ENCODE measurements around the gene CALN1. TPM values are rescaled to one million over a fixed set of nuclear protein-coding genes. Genes with fewer than 3 reads are reported as not detected.

The CALN1 gene
- polyA plus RNA-seq, 6 donors from 2014 or later, result not detected

- ATAC-seq (ENCODE audit: low read depth in 2 of 2) (no peak), DNase-seq (no peak)
- peaks cover 3 to 12% of the 10 kb centered on the region in 2 donors for H3K36me3 Mint-ChIP-seq
- H3K4me1 Mint-ChIP-seq, result no peaks in the 10 kb centered on the region
- H3K27ac Mint-ChIP-seq, result peak overlapping the region in 1 of 6 donors; percentile 33
- no peak overlapping the region for H3K4me3 Mint-ChIP-seq
- H3K27me3 Mint-ChIP-seq, result no peaks in the 10 kb centered on the region
- peaks cover 11 to 46% (median 19%) of the 10 kb centered on the region in 7 donors for H3K9me3 Mint-ChIP-seq
Measured at GRCh38 chr7:71787513-71787912, 624.6 kb downstream of the CALN1 start.

- Mint-ChIP-seq H3K27ac (no peak overlapping the region), H3K4me1 (no peaks in the 10 kb centered on the region), H3K9me3 (peaks cover 8 to 27% (median 16%) of the 10 kb centered on the region in 7 donors), H3K27me3 (no peaks in the 10 kb centered on the region), H3K36me3 (peaks cover 0 to 10% of the 10 kb centered on the region in 2 donors), H3K4me3 (no peak overlapping the region)
- no peak for ATAC-seq (ENCODE audit: low read depth in 2 of 2)
- DNase-seq, result no peak
Measured at GRCh38 chr7:71785216-71785615, 626.9 kb downstream of the CALN1 start.

- no peaks in the 10 kb centered on the region for H3K4me1 Mint-ChIP-seq
- no peak overlapping the region for H3K27ac Mint-ChIP-seq
- ATAC-seq (ENCODE audit: low read depth in 2 of 2), result no peak
- no peak overlapping the region for H3K4me3 Mint-ChIP-seq
- peaks cover 0 to 8% of the 10 kb centered on the region in 2 donors for H3K36me3 Mint-ChIP-seq
- H3K9me3 Mint-ChIP-seq, result peaks cover 4 to 26% (median 14%) of the 10 kb centered on the region in 7 donors
- no peak for DNase-seq
- H3K27me3 Mint-ChIP-seq, result no peaks in the 10 kb centered on the region
Measured at GRCh38 chr7:71784781-71785180, 627.4 kb downstream of the CALN1 start.

DNA sequence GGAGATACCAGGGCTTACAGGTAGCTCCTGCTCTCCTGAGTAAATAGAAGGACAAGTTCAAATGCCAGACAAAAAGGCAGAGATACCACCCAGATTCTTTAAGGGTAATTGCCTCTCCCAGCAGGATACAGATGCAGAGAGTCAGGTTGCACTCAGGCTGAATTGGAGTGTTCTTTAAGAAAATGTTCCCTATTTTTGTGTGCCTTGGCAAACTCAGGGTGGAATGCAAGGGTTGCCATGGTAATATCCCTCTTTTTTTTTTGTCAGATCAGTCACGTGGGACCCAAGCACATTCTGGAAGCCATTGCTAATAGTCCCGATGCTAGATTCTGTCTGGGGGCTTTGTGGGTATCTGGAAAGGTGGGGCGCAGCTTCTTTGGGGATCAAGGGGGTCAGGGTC, 628.0 kb downstream of the CALN1 start:
- Mint-ChIP-seq H3K9me3 (peaks cover 4 to 26% (median 12%) of the 10 kb centered on the region in 7 donors), H3K4me1 (no peaks in the 10 kb centered on the region), H3K27ac (no peak overlapping the region), H3K36me3 (peaks cover 0 to 8% of the 10 kb centered on the region in 2 donors), H3K4me3 (no peak overlapping the region), H3K27me3 (no peaks in the 10 kb centered on the region)
- ATAC-seq (ENCODE audit: low read depth in 2 of 2) (no peak), DNase-seq (no peak)

- H3K9me3 Mint-ChIP-seq, result peaks cover 4 to 26% (median 12%) of the 10 kb centered on the region in 7 donors
- H3K36me3 Mint-ChIP-seq, result peaks cover 0 to 8% of the 10 kb centered on the region in 2 donors
- no peak overlapping the region for H3K4me3 Mint-ChIP-seq
- H3K27me3 Mint-ChIP-seq, result no peaks in the 10 kb centered on the region
- H3K27ac Mint-ChIP-seq, result no peak overlapping the region
- DNase-seq, result no peak
- ATAC-seq (ENCODE audit: low read depth in 2 of 2), result no peak
- H3K4me1 Mint-ChIP-seq, result no peaks in the 10 kb centered on the region
Measured at GRCh38 chr7:71783779-71784178, 628.4 kb downstream of the CALN1 start.

DNA sequence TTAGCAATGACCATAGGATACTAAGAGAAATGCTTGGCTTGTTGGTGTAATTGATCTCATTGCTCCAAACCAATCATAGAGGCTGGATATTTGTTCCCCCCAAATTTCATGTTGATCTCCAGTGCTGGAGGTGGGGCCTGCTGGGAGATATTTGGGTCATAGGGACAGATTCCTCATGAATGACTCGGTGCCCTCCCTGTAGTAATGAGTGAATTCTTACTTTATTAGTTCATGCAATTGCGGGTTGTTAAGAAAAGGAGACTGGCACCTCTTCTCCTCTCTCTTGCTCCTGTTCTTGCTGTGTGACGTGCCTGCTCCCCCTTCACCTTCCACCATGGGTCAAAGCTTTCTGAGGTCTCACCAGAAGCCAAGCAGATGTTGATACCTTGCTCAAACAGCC, 630.1 kb downstream of the CALN1 start:
- ATAC-seq (ENCODE audit: low read depth in 2 of 2) (no peak), DNase-seq (no peak)
- Mint-ChIP-seq H3K9me3 (peaks cover 0 to 18% (median 6%) of the 10 kb centered on the region in 7 donors), H3K27me3 (no peaks in the 10 kb centered on the region), H3K27ac (no peak overlapping the region), H3K36me3 (no peaks in the 10 kb centered on the region), H3K4me1 (no peaks in the 10 kb centered on the region), H3K4me3 (no peak overlapping the region)

GRCh38 chr7:71780282-71780681, 631.9 kb downstream of the CALN1 start:
- Mint-ChIP-seq H3K4me3 (no peak overlapping the region), H3K9me3 (peaks cover 0 to 10% (median 0%) of the 10 kb centered on the region in 7 donors), H3K4me1 (no peaks in the 10 kb centered on the region), H3K27ac (no peak overlapping the region), H3K36me3 (no peaks in the 10 kb centered on the region), H3K27me3 (no peaks in the 10 kb centered on the region)
- no peak for ATAC-seq (ENCODE audit: low read depth in 2 of 2)
- DNase-seq, result no peak

GRCh38 chr7:71777278-71777677, 634.9 kb downstream of the CALN1 start:
- ATAC-seq (ENCODE audit: low read depth in 2 of 2) (no peak), DNase-seq (no peak)
- Mint-ChIP-seq H3K4me3 (no peak overlapping the region), H3K4me1 (no peaks in the 10 kb centered on the region), H3K9me3 (peaks cover 0 to 7% (median 0%) of the 10 kb centered on the region in 7 donors), H3K27me3 (no peaks in the 10 kb centered on the region), H3K27ac (no peak overlapping the region), H3K36me3 (no peaks in the 10 kb centered on the region)

- Mint-ChIP-seq H3K4me1 (no peaks in the 10 kb centered on the region), H3K4me3 (no peak overlapping the region), H3K27ac (no peak overlapping the region), H3K27me3 (no peaks in the 10 kb centered on the region), H3K9me3 (peaks cover 0 to 7% (median 0%) of the 10 kb centered on the region in 7 donors), H3K36me3 (no peaks in the 10 kb centered on the region)
- ATAC-seq (ENCODE audit: low read depth in 2 of 2), result no peak
- DNase-seq, result no peak
Measured at GRCh38 chr7:71776726-71777125, 635.4 kb downstream of the CALN1 start.

GRCh38 chr7:71775648-71776047, 636.5 kb downstream of the CALN1 start:
- H3K4me3 Mint-ChIP-seq, result no peak overlapping the region
- H3K4me1 Mint-ChIP-seq, result no peaks in the 10 kb centered on the region
- H3K9me3 Mint-ChIP-seq, result peaks cover 0 to 7% (median 0%) of the 10 kb centered on the region in 7 donors
- no peaks in the 10 kb centered on the region for H3K27me3 Mint-ChIP-seq
- no peak overlapping the region for H3K27ac Mint-ChIP-seq
- DNase-seq (no peak), ATAC-seq (ENCODE audit: low read depth in 2 of 2) (no peak)
- H3K36me3 Mint-ChIP-seq, result no peaks in the 10 kb centered on the region

GRCh38 chr7:71772779-71773178, 639.4 kb downstream of the CALN1 start:
- H3K4me1 Mint-ChIP-seq, result no peaks in the 10 kb centered on the region

DNA sequence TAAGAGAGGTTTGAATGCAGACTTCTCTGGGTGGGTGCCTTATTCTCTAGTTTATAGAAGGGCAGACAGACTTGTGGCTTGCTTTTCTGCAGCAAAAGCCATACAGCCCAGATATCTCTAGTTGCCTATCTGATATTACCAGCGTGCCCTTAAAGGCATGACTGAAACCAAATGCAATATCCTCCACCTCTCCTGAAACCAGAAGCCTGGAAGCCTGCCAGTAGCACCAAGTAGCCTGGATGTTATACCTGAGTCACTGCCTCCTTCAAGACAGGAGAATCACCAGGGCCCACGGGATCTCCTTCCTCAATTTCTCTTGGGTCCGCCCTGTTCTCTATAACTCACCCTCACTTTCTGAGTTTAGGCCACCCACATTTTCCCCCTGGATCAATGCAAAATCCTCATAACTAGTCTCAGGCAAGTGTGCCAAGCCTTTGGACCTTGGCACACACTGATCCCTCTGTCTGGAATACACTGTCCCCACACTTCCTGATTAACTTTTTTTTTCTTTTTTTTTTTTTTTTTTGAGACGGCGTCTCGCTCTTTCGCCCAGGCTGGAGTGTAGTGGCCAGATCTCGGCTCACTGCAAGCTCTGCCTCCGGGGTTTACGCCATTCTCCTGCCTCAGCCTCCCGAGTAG, 641.8 kb downstream of the CALN1 start:
- ATAC-seq (ENCODE audit: low read depth in 2 of 2) (no peak), DNase-seq (no peak)
- no peaks in the 10 kb centered on the region for H3K27me3 Mint-ChIP-seq
- H3K4me1 Mint-ChIP-seq, result no peaks in the 10 kb centered on the region
- no peak overlapping the region for H3K27ac Mint-ChIP-seq
- H3K36me3 Mint-ChIP-seq, result no peaks in the 10 kb centered on the region
- no peak overlapping the region for H3K4me3 Mint-ChIP-seq
- H3K9me3 Mint-ChIP-seq, result peaks cover 0 to 14% (median 0%) of the 10 kb centered on the region in 7 donors

More at GRCh38 chr7:71772779-71773178, 639.4 kb downstream of the CALN1 start:
- DNase-seq (no peak), ATAC-seq (ENCODE audit: low read depth in 2 of 2) (no peak)
- H3K27ac Mint-ChIP-seq, result no peak overlapping the region
- H3K27me3 Mint-ChIP-seq, result no peaks in the 10 kb centered on the region
- peaks cover 0 to 12% (median 0%) of the 10 kb centered on the region in 7 donors for H3K9me3 Mint-ChIP-seq
- no peaks in the 10 kb centered on the region for H3K36me3 Mint-ChIP-seq
- no peak overlapping the region for H3K4me3 Mint-ChIP-seq

DNA sequence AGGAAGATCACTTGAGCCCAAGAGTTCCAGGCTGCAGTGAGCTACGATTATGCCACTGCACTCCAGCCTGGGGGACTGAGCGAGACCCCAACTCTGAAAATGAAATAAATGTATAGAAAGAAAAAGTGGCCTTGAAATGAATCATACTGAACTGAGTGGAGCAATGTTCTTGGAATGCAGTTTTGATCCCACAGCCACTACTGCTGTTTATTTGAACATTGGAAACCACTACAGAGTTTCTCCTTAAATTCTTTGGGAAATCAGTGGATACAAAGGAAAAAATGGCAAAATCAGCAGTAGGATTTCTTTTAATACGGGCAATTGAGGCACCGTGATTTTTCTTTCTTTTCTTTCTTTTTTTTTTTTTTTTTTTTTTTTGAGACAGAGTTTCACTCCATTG, 642.8 kb downstream of the CALN1 start:
- DNase-seq (no peak), ATAC-seq (ENCODE audit: low read depth in 2 of 2) (no peak)
- H3K4me3 Mint-ChIP-seq, result no peak overlapping the region
- H3K27ac Mint-ChIP-seq, result no peak overlapping the region
- H3K9me3 Mint-ChIP-seq, result peaks cover 0 to 21% (median 0%) of the 10 kb centered on the region in 7 donors
- H3K4me1 Mint-ChIP-seq, result no peaks in the 10 kb centered on the region
- no peaks in the 10 kb centered on the region for H3K27me3 Mint-ChIP-seq
- no peaks in the 10 kb centered on the region for H3K36me3 Mint-ChIP-seq

DNA sequence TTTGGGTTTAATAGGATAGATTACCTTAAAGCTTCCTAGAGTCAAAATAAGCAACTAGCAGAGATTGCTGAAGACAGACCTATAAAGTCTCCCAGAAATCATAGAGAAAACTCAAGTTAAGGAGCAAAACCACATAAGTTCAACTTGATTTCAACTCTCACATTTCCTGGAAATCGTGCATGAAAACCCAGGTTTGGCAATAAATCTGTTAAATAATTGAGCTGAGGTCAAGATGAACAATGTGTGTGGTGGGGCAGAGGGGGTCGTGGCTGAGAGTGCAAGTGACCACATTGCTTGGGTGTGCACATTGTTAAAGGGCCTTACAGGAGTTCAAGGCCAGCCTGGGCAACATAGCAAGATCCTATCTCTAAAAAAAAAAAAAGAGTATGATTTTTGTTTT, 643.7 kb downstream of the CALN1 start:
- no peaks in the 10 kb centered on the region for H3K36me3 Mint-ChIP-seq
- H3K27me3 Mint-ChIP-seq, result no peaks in the 10 kb centered on the region
- no peak overlapping the region for H3K27ac Mint-ChIP-seq
- no peak for ATAC-seq (ENCODE audit: low read depth in 2 of 2)
- H3K4me1 Mint-ChIP-seq, result no peaks in the 10 kb centered on the region
- no peak for DNase-seq
- H3K9me3 Mint-ChIP-seq, result peaks cover 0 to 30% (median 3%) of the 10 kb centered on the region in 7 donors
- no peak overlapping the region for H3K4me3 Mint-ChIP-seq

Measured in naive B cell (primary cell).